Measurements from ENCODE around the gene HAND2.

Gene HAND2

GRCh38 chr4:173517781-173518424 is 12.1 kb downstream of the HAND2 start:
- in situ Hi-C loops (cut with HindIII; ENCODE audit: low sequenced_read_pairs): no loop called here
- TF ChIP-seq CTCF (IDR thresholded peaks at IDR 0.05; ENCODE audit: low read depth, low read length, missing control alignments): no peak
- DNase-seq (ENCODE audit: low read depth): no peak
- no peak overlapping the region for H3K4me3 ChIP-seq (ENCODE audit: low read depth, low read length)

GRCh38 chr4:173516621-173517524 is 13.2 kb downstream of the HAND2 start:
- no peak for TF ChIP-seq CTCF (IDR thresholded peaks at IDR 0.05; ENCODE audit: low read depth, low read length, missing control alignments)
- no peak overlapping the region for H3K4me3 ChIP-seq (ENCODE audit: low read depth, low read length)
- no peak for DNase-seq (ENCODE audit: low read depth)
- in situ Hi-C loops (cut with HindIII; ENCODE audit: low sequenced_read_pairs): no loop called here

GRCh38 chr4:173515458-173515857 is 14.6 kb downstream of the HAND2 start:
- H3K4me3 ChIP-seq (ENCODE audit: low read depth, low read length): no peak overlapping the region
- TF ChIP-seq CTCF (IDR thresholded peaks at IDR 0.05; ENCODE audit: low read depth, low read length, missing control alignments): no peak
- in situ Hi-C loops (cut with HindIII; ENCODE audit: low sequenced_read_pairs): no loop called here
- no peak for DNase-seq (ENCODE audit: low read depth)

GRCh38 chr4:173514641-173515217 is 15.3 kb downstream of the HAND2 start:
- DNase-seq (ENCODE audit: low read depth): no peak

GRCh38 chr4:173513651-173514050 is 16.4 kb downstream of the HAND2 start:
- no peak overlapping the region for H3K4me3 ChIP-seq (ENCODE audit: low read depth, low read length)
- no peak for TF ChIP-seq CTCF (IDR thresholded peaks at IDR 0.05; ENCODE audit: low read depth, low read length, missing control alignments)
- DNase-seq (ENCODE audit: low read depth): no peak
- in situ Hi-C loops (cut with HindIII; ENCODE audit: low sequenced_read_pairs): no loop called here

More at GRCh38 chr4:173514641-173515217, 15.3 kb downstream of the HAND2 start:
- in situ Hi-C loops (cut with HindIII; ENCODE audit: low sequenced_read_pairs): no loop called here
- no peak for TF ChIP-seq CTCF (IDR thresholded peaks at IDR 0.05; ENCODE audit: low read depth, low read length, missing control alignments)
- no peak overlapping the region for H3K4me3 ChIP-seq (ENCODE audit: low read depth, low read length)

GRCh38 chr4:173511787-173512361 is 18.2 kb downstream of the HAND2 start:
- no peak for TF ChIP-seq CTCF (IDR thresholded peaks at IDR 0.05; ENCODE audit: low read depth, low read length, missing control alignments)
- no peak for DNase-seq (ENCODE audit: low read depth)
- no peak overlapping the region for H3K4me3 ChIP-seq (ENCODE audit: low read depth, low read length)
- in situ Hi-C loops (cut with HindIII; ENCODE audit: low sequenced_read_pairs): no loop called here
